ENCODE results near the gene TMPRSS11A.

- TF ChIP-seq POLR2AphosphoS5 (IDR thresholded peaks at IDR 0.05; ENCODE audit: low read depth, low read length), result no peak
- no peak for TF ChIP-seq TAF1 (IDR thresholded peaks at IDR 0.05; ENCODE audit: borderline replicate concordance, low read depth, low read length)
- no peak for TF ChIP-seq POLR2A (IDR thresholded peaks at IDR 0.05; ENCODE audit: low read depth, low read length)
These were observed 33.9 kb downstream of the TMPRSS11A start for GRCh38 chr4:67929426-67929825.
